GM19395 (cell line): Measurements from ENCODE around the gene ADCK2.
A peak's percentile ranks its signal among the peaks of the same experiment; 100 is the strongest.
"Not testable (repeated sequence)": the region's sequence is repeated elsewhere in the genome, so short reads cannot be mapped to it uniquely, and the experiment has no call there.

Experiments
- ATAC-seq: cut with Tn5 transposase; IDR thresholded peaks from one replicate; pipeline ENCODE4 v1.9.1; 2021; ENCODE audit warnings: mild to moderate bottlenecking, moderate library complexity; ENCODE audit not compliant: unreplicated experiment

Gene ADCK2, protein sequence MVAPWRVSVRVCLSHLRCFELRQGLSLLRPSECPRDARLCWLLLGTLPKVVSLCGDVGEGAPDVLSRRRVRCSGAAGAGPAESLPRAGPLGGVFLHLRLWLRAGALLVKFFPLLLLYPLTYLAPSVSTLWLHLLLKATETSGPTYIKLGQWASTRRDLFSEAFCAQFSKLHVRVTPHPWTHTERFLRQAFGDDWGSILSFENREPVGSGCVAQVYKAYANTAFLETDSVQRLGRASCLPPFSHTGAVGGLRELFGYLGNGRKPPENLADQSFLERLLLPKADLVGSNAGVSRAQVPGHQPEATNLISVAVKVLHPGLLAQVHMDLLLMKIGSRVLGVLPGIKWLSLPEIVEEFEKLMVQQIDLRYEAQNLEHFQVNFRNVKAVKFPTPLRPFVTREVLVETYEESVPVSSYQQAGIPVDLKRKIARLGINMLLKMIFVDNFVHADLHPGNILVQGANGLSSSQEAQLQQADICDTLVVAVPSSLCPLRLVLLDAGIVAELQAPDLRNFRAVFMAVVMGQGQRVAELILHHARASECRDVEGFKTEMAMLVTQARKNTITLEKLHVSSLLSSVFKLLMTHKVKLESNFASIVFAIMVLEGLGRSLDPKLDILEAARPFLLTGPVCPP

GRCh38 chr7:140672382-140673062, at the start of gene ADCK2:
Gene ADCK2, plus strand, starts transcription at chr7:140672945. Its CDS starts 386 bp downstream, at chr7:140673331.
- ATAC-seq, result peak; percentile 43

GRCh38 chr7:140623980-140624379, 48.8 kb upstream of the ADCK2 start:
- ATAC-seq, result no peak

DNA sequence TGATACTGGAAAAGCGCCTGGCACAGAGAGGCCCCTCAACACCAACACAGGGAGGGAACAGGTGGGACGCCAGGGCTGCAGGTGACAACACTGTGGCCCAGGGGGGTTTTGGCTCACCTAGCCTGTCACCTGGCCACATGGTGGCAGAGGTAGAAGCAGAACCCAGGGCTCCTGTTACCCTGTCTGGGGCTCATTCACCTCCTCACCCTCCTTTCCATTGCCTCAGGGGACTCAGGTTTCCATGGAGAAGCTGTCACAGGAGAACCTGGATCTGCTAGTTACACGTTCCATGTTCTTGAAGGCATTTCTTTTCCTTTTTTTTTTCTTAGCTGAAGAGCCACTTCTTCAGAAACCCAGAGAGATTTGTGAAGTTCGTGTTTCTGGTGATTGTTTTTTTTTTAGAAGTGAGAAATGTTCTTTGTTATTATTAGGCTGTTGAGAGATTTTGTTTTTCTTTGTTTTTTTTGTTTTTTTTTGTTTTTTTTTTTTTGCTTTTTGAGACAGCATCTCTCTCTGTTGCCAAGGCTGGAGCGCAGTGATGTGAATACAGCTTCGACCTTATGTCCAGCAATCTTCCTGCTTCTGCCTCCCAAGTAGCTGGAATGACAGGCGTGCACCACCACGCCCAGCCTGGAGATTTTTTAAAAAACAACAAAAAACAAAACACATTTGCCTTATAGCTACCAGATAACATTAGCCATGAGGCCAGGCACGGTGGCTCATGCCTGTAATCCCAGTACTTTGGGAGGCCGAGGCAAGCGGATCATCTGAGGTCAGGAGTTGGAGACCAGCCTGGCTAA, 48.2 kb upstream of the ADCK2 start:
- no peak for ATAC-seq

DNA sequence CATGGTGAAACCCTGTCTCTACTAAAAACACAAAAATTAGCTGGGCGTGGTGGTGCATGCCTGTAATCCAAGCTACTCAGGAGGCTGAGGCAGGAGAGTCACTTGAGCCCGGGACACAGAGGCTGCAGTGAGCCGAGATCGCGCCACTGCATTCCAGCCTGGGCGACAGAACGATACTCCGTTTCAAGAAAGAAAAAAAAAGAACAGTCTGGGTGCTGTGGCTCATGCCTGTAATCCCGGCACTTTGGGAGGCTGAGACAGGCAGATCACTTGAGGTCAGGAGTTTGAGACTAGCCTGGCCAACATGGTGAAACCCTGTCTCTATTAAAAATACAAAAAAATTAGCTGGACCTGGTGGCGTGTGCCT, 47.6 kb upstream of the ADCK2 start:
- not testable (repeated sequence) for ATAC-seq

- ATAC-seq, result no peak
Observed at GRCh38 chr7:140625908-140626868, 46.6 kb upstream of the ADCK2 start.

GRCh38 chr7:140631021-140631420, 41.7 kb upstream of the ADCK2 start:
- no peak for ATAC-seq

DNA sequence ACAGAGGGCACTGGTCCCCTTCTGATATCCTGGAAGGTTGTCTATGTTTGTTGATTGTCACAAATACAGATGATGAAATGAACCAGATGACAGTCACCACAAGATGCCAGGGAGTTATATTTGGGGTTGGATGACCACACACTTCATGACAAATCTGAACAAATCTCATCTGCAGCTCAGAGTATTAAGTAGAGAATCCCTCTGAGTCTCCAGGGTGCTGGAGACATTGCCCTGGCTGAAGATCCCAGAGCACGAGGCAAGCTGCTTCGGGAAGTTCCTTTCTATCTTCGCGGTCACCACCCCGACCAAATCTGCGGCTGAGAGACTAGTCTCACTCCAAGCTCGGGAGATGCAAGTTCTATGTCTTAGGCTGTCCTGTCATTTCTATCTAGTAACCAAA, 41.1 kb upstream of the ADCK2 start:
- no peak for ATAC-seq

DNA sequence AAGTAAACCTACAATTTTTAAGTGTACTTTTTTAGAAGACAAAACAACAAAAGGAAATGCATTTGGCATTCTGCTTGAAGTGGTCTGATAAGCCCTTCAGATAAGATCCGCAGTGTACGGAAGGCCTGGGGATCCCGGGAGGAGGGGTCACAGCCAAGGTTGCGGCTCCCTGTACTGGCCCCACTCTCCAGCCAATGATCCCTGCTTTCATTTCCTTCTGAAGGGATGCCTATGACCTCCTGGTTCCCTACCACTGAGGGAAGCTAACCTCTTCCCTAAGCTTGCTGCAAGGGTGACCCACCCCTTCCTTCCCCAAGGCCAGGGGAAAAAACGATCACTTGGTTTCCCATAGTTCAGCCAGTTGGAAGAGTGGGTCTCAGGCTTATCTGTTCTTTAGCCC, 37.4 kb upstream of the ADCK2 start:
- no peak for ATAC-seq

DNA sequence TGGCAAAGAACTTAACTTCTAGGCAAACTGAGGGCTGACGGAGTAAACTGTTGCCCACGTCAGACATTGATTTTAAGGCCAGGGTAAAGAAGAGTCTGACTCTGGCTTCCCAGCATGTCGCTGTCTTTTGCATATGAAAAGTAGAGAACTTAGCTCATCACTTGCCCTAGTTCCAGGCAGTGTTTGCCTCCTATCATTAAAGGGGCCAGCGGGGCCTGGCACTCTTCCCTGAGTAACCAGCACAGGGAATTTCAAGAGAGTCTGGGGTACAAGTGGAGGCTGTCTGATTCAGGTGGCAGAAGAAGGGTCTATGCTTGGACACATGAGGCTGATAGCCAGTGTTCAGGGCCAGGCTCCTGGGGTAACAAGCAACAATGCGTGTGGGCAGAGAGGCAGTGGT, 36.9 kb upstream of the ADCK2 start:
- no peak for ATAC-seq

DNA sequence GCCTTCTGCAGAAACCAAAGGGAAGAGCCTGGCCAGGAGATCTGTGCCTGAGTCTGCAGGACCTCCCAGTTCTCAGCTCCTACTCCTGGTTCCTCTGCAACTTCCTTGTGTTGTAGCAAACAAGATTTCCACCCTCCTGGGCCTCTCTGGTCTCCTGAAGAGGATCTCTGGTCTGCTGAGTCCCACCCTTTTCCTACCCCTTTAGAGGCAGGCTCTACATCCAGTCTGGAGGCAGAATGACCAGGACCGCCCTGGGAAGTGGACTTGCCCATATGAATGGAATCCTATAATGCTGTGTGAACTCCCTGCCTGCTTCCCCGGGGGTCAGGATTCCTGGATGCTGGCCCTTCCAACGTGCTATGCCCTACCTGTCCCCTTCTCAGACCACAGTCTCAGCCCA, 35.3 kb upstream of the ADCK2 start:
- no peak for ATAC-seq

DNA sequence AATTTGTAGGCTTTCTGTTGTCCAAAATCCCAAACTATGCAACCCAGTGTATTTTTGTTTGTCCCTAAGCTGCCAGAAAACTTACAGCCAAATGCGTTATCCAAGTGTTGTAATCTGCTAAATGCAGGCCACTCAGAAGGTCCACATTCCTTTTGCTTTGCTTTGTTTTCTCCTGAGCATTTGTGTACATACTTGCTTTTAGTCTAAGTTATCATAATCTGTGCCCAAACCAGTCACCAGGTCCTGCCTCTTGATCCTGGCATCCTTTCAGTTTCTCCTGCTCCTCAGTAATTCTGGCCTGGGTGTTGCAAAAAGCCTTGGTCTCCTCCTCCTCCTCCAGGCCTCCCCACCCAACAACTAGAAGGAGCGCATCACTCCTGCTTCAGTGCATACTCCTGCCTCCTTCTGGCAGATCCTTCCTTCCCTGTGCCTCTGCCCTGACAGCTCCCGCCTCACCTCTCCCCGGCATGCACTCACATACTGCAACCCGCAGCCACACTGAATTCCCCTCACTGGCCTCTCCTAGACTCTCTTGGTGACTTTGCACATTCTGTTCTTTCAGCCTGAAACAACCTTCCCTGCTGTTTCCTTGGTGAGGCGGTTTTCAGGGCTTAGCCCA, 34.5 kb upstream of the ADCK2 start:
- no peak for ATAC-seq

- ATAC-seq, result no peak
Observed at GRCh38 chr7:140639366-140640053, 33.2 kb upstream of the ADCK2 start.

DNA sequence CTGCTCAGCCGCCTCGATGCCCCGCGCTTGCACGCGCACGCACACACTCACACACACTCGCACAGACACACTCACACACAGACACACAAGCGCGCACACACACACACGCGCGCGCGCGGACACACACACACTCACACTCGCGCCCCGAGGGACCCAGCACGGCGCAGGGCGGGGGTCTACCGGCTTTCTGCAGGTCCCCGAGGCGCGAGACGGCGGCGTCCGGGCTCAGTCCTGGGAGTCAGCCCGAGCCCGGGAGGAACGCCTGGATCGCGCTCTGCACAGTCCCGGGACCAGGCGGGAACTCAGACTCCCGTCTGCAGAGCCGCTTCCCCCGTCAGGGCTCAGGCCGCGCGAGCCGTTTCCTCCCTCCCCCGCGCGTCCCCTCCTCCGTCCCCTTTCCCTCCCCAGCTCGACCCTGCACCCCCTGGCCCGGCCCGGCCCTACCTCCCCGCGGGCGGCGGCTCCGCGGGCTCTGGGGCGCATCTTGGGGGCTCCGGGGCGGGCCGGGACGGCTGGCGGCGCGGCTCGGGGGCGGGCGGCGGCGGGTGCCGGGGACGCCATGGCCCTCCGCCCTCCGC, 32.6 kb upstream of the ADCK2 start:
- no peak for ATAC-seq

DNA sequence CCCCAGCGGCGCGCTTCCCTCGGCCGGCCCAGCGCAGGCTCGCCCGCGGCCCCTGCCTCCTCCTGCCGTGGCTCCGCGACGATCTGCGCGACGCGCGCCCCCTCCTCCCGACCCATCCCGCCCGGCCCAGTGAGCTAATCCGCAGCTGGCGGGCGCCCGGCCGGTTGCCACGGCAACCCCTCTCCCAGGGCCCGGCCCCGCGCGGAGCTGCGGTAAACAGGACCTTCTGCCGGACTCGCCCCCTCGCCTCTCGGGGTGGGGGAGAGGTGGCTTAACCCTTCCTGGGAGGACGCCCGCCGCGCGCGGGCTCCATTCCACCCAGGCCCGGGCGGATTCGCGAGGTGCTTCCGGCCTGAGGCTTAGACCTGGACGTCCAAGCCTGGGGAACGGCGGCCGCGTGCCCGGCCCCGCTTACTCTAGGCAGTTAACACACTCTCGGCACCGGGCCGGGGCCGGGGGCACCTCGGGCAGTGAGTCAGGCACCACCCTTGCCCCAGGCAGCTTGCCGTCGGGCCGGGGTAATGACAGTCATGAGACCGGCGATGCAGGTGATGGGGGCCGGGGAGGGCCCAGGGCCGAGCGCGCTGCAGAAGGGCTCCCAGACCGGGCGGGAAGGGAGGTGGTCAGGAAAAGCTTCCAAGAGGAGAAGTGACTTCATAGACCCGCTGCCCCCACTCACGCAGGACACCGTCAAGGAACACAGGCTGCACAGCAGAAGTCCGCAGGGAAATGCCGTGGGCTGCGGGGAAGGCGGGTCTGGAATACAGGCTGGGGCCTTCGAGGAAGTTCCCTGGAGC, 31.8 kb upstream of the ADCK2 start, which contains the start of gene DENND2A:
Gene DENND2A, minus strand, starts transcription at position 87 of the 797 bp plus-strand sequence. CDS start 38,416 bp downstream, outside the sequence.
- ATAC-seq, result no peak

GRCh38 chr7:140641524-140642195, 31.1 kb upstream of the ADCK2 start:
- no peak for ATAC-seq

DNA sequence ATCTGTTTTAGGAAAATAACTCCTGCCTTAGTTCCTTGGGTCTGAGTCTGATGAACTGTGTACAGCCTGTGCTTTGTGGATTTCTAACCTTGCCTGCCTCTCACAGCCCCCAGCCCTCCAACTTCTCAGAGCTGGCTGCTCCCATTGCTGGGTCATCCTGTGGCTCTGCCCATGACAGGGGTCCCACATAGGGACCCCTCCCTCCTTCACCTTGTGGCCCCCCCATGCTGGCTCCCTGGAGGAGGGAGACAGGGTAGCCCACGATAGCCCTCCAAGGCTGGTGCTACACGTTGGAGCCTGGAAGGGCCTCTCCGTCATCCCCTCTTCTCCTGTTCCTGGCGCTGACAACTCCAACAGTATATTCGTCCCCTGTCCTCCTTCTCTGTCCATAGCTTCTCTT, 29.3 kb upstream of the ADCK2 start:
- ATAC-seq, result no peak

GRCh38 chr7:140644761-140645160, 28.0 kb upstream of the ADCK2 start:
- not testable (repeated sequence) for ATAC-seq
